Measurements from ENCODE around the gene GRAMD4. TPM values are rescaled to one million over a fixed set of nuclear protein-coding genes. Genes with fewer than 3 reads are reported as not detected.

The GRAMD4 gene
- total RNA-seq, 1 donor from 2014 or later: 71.4 TPM

DNA sequence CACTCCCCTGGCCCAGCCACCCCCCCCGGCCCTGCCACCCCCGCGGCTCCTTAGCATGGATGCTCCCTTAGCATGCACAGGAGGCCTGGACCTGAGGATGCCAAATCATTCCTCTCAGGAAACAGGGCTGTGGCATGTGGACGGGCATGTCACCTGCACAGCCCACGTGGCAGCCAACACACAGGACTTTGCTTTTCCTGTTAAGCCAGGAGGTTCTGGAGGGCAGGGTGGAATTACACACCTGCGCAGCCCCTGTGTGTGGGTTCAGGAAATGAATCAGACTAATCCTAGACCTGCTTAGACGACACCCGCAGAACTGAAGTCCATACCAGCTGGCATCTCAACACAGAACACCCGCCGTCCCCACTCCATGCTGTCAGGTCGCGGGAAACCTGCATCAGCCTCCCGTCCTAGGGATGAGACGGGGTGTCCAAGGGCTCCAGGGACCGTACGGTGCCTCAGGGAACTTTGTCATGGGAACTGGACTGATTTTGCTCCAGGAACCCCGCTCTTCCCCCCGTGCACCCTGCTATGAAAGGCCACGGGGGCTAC lies 107.7 kb downstream of the GRAMD4 start:
- H3K36me3 ChIP-seq: peaks cover 7% of the 10 kb centered on the region
- H3K27me3 ChIP-seq: no peaks in the 10 kb centered on the region
- H3K4me3 ChIP-seq: no peak overlapping the region
- H3K9me3 ChIP-seq: no peaks in the 10 kb centered on the region
- TF ChIP-seq, protein P1, sequence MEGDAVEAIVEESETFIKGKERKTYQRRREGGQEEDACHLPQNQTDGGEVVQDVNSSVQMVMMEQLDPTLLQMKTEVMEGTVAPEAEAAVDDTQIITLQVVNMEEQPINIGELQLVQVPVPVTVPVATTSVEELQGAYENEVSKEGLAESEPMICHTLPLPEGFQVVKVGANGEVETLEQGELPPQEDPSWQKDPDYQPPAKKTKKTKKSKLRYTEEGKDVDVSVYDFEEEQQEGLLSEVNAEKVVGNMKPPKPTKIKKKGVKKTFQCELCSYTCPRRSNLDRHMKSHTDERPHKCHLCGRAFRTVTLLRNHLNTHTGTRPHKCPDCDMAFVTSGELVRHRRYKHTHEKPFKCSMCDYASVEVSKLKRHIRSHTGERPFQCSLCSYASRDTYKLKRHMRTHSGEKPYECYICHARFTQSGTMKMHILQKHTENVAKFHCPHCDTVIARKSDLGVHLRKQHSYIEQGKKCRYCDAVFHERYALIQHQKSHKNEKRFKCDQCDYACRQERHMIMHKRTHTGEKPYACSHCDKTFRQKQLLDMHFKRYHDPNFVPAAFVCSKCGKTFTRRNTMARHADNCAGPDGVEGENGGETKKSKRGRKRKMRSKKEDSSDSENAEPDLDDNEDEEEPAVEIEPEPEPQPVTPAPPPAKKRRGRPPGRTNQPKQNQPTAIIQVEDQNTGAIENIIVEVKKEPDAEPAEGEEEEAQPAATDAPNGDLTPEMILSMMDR (IDR thresholded peaks at IDR 0.05): no peak
- peaks cover 21% of the 10 kb centered on the region for H3K4me1 ChIP-seq
- no peak for DNase-seq
- H3K27ac ChIP-seq: no peak overlapping the region
- intact Hi-C loops (cut with DNase I): no loop called here
- no peak for ATAC-seq

DNA sequence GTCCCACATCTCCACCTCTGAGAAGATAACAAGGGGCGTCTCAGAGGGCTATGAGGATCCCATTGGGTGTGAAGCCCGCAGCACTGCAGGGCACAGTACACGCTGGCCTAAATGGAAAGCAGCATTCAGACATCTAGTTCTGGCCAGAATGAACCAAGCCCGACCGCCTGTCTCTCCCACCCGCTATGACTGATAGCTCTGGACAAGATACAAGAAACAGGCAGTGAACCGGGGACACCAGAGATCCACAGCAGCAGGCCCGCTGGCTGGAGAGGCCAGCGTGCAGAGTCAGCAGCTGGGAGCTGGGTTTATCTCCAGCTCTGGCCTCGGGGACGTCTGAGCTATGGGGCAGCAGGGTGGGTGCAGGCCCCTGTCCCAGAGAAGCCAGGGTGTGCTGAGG lies 108.3 kb downstream of the GRAMD4 start:
- H3K9me3 ChIP-seq: no peaks in the 10 kb centered on the region
- H3K27ac ChIP-seq: no peak overlapping the region
- ATAC-seq: no peak
- H3K4me1 ChIP-seq: peaks cover 23% of the 10 kb centered on the region
- peaks cover 5% of the 10 kb centered on the region for H3K36me3 ChIP-seq
- intact Hi-C loops (cut with DNase I): no loop called here
- H3K4me3 ChIP-seq: no peak overlapping the region
- DNase-seq: no peak
- TF ChIP-seq, protein P1 (IDR thresholded peaks at IDR 0.05): no peak
- no peaks in the 10 kb centered on the region for H3K27me3 ChIP-seq

Other genes starting within 250 kb of the GRAMD4 start
- gene CELSR1, start 82.8 kb upstream of the GRAMD4 start, total RNA-seq: 53.5 TPM
- gene CERK, start 117.9 kb downstream of the GRAMD4 start, total RNA-seq: 28.1 TPM
- gene TBC1D22A, start 142.3 kb downstream of the GRAMD4 start, total RNA-seq: 31.3 TPM

Measured in upper lobe of right lung (tissue), 1 donor.